Stimulated activated CD8-positive, alpha-beta memory T cell treated with anti-CD3 and anti-CD28 coated beads, Interleukin-15, amount 100 ng/mL, for 1 hour (primary cell): ENCODE measurements around the gene EGLN3.

Experiments used
- DNase-seq: peaks from one replicate; pipeline ENCODE4 v3.0.0-alpha.2; 2020; ENCODE audit warnings: low read depth

The EGLN3 gene

DNA sequence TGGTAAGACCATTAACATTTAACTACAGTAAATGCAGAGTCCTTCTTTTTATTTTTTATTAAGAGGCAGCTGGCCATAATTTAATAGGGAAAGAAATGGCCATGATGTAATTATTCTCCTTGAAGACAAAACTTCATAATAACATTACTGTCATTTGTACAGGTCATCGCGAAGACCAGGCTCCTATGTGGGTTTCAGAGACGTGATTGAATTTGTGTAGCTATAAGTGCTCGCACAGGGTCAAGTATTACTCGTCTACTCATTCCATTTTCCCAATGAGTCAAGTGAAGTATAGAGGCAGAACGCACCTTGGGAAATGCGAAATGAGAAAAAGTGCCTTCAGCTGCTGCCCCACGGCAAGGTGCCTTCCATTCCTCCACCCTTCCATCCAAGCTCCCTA is 40.4 kb downstream of the EGLN3 start:
- no peak for DNase-seq

DNA sequence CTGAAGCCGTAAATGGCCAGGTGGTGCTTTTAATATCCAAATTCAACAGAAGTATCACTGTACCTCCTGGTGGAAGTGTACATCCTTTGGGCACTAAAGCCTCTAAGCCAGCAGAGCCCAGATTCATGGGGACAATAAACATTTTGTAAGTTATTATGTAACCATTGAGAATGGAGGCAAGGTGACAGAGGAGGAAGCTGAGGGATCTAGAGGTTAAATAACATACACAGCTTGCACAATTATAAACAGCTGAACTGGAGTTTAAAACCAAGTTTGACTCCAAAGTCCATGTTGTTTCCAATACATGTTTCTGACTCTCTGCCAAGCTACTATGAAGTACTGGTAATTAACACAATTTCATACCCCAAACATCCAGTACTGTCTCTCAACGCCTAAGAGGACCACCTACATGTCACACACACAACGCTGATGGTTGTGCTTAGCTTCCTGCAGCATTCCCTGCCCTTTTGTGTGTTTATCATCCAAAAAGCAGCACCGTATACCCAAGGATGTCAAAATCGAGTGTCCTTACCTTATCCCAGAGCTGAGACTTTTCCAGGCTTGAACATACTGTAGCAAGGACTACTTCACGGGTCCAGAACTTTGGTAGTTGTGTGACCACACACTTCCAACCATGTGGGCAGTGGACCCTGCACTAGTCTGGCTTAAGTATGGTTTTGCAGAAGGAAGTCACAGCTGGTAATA is 41.3 kb downstream of the EGLN3 start:
- no peak for DNase-seq

DNA sequence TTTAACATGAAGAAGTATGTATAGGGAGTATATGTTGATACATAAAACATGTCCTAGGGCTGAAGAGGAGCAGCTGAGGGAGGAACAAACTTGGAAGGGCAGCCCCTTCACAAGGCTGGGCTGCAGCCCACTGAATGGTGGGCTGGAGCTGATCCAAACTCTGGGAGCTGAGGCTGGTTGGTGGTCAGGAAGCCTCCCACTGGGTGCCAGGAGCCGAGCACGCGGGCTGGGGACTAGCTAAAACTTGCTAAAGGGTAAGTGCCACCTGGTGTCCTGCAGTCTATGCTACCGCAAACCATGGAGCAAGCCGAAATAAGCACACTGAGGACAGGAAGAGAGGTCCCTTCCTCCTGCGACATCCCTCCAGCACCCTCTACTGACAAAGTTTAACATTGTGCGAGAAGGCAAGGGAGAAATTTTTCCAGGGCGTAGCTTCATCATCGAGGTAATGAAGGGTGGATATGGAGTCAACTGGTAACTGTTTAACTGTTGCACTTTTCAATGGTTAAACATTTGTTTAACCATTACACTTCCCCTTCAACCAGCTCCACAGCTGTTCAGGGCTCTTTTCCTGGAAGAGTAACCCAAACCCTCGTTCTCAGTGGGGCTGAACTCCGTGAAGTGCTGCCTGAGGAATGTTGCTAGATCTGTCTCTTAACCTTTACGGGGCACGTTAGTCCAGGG is 42.2 kb downstream of the EGLN3 start:
- DNase-seq = no peak

DNA sequence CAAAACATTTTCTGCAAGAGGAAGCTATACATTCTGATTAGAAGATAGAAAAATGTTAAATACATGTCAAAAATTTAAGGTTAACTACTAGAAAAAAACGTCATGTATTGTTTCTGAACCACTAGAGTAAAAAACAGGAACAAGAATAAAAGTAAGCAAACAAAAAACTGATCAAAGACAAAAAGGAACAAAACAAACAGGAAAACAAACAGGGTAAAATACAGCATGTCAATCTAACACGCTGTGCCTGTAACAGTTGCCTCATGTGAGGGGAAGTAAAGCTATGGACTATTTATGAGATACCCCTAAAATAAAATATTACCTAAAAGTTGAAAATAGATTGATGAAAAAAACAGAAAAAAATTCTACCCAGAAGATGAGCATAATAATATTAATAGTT is 43.9 kb downstream of the EGLN3 start:
- no peak for DNase-seq

DNA sequence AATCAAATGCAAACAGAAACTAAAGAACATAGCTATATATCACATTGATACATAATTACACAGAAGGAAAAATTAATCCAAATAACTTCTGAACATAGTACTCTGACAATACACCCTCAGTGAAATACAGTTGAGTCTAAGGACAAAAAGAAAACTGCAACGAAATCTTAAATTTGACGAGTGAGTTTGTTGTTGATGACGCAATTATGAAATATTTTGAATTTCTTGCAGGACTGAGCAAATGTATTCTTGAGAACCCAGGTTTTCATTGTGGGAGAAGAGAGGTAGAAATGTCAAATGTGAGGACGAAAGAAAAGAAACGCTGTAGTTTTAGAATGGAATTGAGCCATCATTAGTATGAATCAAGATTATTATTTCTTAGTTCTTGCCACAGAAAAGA is 46.3 kb downstream of the EGLN3 start:
- no peak for DNase-seq

DNA sequence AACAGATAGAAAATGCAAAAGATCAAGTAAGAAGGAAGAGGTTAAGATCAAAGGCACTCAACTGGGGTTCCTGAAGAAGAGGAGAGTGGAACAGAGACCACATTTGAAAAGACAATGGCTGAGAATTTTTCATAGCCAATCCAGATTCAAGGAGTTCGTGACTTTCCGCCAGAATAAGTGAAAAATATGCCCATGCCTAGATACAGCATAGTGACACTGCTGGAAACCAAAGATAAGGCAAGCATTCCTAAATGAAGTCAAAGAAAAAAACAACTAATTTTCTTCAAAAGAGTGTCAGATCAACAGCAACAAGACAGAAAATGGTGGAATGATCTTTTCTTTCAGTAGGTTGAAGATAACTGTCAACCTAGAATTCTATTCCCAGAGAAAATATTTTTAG is 47.5 kb downstream of the EGLN3 start:
- no peak for DNase-seq

DNA sequence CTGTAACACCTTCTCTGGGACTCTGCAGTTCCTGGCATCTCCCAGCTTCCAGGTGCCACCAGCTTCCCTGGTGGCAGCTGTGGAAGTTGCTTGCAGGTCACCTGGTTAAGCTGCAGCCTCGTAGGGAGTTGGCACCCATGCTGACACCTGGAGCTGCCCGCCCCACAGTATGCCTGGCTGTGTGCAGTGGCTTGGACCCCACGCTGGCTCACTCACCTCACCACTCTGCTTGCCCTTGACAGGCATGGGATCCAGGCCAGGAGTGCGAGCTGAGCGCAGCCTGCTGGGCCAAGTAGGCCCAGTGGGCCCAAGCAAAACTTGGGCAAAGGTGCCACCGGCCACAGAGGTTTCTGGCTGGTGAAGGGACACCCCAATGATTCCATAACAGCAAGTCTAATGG is 48.5 kb downstream of the EGLN3 start:
- DNase-seq = no peak

DNA sequence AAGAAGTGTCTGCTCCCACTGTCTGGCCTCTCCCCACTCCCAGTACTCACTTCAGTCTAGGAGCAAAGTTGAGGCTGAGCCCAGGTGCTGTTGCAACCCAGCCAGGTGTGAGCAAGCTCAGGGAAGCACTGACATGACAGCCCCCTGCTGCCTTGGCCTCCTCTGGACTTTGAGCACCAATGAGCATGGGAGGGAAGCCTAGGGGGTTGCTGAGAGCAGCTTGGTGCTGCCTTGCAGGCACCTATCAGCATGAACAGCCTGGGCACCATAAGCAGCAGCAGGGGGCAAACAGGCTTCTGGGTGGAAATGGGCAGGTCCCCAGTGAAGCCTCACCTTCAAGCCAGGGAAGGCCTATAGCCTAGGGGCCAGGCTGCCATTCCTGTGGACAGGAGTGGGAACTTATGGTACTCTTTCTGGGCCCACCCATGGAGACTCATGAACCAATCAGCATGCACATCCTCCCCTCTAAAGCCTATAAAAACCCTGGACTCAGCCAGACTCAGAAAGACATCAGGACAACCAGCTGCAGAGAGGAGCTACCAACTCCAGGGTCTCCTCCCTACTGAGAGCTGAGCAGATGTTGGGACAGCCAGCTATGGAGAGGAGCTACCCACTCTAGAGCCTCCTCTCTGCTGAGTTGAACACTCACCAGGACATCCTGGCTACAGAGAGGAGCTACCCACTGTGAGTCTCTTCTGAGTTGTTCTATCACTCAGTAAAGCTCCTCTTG is 49.3 kb downstream of the EGLN3 start:
- no peak for DNase-seq

DNA sequence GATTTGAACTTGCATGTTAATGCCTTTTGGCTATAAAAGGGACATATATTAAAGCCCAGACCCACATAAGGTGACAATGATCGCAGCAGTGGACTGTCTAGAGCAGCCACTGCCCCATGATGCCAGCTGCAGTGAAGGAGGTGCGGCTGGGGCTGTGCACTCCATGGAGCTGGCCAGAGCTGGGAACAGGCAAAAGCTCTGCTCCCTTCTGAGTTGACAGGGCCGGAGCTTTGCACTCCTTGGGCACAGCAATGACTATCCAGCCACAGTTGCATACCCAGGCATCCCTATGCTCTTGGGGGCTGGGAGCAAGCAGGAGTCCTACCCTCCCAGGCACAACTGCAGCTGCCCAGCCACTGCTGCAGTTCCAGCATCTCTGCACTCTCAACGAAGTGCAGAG is 50.2 kb downstream of the EGLN3 start:
- DNase-seq = no peak

DNA sequence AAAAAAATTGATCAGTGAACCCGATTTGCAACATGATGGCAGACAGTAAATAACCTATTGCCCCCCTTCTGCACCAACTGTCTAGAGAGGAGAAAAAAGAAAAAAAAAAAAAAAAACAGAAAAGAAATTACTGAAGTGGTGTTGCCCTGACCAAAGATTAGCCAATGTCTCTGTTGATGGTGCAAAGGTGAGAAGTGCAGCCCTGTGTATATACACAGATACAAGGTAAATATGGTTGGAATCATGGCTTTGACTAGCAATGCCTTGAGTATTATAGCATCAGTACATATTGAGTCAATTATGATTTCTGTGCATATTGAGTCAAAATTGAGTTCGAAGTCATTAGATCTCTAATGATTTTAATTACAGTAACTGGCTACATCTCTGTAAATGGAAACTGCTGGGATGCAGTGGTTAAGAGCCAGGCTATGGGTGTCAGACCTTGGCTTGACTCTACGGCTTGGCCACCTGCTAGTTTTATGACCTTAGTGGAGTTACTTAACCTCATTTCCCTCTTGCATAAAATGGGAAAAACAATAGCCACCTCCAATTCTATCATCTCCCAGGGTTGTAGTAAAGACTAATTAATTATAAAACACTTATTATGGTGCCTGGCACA is 51.0 kb downstream of the EGLN3 start:
- no peak for DNase-seq

DNA sequence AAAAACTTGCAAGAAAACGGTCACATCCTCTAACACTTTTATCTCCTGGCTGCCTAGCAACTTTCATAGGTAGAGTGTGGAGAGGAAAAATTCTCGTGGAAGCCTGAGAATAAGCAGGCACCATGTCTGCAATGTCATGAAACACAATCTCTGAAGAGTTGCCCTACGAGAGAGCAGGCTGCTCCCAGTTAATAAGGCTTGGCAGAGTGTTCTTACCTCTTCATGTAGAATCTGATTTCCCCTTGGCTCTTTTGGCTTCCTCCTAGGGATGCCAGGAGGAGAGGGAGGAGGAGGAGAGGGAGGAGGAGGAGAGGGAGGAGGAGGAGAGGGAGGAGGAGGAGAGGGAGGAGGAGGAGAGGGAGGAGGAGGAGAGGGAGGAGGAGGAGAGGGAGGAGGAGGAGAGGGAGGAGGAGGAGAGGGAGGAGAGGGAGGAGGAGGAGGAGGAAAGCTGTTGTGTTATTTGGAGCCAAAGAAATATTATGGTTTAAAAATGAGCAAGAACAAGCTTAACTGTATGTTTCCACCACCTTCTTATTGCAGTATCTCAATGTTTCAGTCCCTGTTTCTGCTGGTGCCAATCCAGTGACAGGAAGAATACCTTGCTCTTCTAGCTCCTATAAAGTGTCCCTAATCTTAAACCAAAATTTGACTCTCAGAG is 52.9 kb downstream of the EGLN3 start:
- DNase-seq = no peak

DNA sequence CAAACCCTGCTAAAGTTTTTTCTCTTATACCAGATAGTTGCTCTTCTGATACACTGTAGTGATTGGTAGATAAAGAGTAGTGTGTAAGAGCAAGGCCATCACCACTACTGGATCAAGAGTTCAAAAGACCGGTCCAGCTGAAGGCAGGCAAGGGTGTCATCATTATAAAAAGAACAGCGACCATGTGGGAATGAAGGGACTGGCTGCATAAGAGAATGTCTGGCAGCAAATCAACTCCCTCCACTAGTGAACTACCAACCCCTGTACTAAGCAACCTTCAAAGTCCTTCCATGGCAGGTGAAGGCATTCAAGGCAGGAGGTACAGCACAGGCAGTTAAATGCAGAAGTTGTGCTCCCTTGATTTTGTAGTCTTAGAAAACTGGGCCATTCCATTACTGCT is 53.5 kb downstream of the EGLN3 start:
- no peak for DNase-seq

DNA sequence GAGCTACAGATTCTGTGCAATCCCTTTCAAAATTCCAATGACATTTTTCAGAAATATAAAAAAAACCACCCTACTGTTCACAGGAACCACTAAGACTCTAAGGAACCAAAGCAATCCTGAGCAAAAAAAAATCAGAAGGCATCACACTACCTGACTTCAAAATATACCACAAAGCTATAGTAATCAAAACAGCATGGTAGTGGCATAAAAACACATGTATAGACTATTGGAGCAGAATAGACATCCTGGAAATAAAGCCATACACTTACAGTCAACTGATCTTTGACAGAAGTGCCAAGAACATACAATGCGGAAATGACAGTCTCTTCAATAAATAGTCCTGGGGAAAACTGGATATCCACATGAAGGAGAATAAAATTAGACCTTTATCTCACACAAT is 56.5 kb downstream of the EGLN3 start:
- DNase-seq = no peak

DNA sequence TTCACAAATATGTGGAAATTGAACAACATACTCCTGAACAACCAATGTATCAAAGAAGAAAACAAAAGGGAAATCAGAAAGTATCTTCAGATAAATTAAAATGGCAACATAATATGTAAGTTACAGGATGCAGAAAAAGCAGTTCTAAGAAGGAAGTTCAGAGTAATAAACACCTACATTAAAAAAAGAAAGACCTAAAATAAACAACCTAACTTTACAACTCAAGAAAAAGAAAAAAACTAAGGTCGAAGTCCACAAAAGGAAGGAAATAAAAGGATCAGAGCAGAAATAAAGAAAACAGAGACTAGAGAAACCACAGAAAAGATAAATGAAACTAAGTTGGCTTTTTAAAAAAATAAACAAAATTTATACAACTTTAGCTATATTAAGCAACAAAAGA is 59.2 kb downstream of the EGLN3 start:
- DNase-seq = no peak

DNA sequence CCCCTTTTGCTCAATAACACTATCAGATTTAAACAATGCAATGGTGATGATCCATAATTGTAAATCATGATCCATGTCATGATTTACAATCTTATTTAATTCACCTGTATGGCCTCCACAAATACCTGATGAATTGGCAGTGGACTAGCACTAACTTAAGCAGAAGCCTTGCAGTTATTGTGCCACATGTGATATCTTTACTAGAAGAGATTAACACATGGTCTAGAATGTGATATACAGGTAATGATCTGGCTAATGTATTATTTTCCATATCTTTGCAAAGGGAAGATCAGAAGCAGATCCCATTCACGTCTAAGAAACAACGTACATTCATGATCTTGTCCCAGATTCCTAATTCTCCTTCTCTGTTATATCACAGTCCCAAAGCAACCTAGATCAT is 66.0 kb downstream of the EGLN3 start:
- DNase-seq = no peak

DNA sequence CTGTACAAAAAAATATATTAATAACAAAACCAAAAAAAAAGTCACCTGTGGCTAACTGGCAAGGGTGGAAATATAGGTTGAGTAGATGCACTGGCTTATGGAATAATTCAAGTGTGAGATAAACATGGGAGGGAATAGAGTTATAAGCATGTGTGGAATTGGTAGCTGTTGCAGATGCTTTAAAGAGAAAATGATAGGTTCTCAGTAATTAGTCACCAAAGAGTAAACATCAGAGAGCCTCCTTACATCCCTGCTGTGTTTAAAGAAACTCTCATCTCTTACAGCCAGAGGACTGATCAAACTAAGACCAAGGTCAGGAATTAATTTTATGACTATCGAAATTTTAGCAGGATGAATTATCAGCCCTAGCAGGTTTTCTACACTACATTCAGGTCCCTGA is 70.5 kb downstream of the EGLN3 start:
- DNase-seq = no peak

DNA sequence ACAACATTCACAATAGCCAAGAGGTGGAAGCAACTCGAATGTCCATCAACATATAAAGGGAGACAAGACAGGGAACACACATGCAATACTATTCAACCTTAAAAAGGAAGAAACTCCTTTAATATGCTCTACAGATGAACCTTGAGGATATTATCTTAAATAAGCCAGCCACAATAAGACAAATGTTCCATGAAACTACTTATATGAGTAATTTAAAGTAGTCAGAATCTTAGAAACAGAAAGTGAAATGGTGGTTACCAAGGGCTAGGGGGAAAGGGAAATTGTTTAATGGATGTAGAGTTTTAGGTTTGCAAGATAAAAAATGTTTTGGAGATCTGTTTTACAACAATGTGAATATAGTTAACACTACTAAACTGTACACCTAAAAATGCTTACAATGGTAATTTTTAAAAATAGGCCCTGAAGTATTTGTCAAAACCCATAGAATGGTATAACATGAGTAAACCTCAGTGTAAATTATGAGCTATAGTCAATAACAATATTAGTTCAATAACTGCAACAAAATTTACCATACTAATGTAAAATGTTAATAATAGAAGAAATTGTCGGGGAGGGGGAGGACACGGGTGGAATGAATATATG is 71.1 kb downstream of the EGLN3 start:
- DNase-seq = no peak

DNA sequence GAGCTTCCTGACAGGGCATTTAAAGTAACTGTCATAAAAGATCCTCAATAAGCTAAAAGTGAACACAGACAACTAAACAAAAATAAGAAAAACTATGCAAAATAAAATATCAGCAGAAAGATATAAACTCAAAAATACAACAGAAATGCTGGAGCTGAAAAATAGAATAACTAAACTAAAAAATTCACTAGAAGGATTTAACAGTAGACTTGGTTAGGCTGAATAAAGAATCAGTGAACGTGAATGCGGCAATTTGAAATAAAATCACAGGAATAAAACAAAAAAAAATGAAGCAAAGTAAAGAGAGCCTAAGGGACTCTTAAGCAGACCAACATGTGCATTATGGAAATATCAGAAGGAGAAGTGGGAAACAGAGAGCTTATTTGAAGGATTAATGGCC is 74.6 kb downstream of the EGLN3 start:
- DNase-seq = no peak
